NCI-H2029 (cell line): Measurements from ENCODE around the gene TTC14.

Source experiments
- DNase-seq: peaks from one replicate; lab custom pipeline; 2025; lab: John Stamatoyannopoulos, UW

TTC14 gene

DNA sequence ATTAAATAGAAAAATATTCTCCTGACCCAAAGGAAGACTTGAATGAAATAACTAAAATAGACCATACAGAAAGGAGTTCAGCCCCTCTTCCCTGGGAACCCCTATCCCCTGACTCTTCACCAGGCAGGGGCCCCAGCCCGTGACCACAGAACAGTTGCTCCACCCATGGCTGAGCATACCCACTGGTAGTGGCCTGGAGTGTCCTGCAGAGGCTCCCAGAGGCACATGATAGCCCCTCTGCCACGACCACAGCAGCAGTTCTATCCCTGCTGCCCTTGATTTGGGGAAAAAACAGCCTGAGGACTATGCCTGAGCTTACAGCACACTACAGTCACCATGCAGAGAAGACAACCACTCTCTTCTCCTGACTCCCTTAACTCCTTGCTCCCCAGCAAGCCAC is 31.8 kb downstream of the TTC14 start:
- DNase-seq = no peak

DNA sequence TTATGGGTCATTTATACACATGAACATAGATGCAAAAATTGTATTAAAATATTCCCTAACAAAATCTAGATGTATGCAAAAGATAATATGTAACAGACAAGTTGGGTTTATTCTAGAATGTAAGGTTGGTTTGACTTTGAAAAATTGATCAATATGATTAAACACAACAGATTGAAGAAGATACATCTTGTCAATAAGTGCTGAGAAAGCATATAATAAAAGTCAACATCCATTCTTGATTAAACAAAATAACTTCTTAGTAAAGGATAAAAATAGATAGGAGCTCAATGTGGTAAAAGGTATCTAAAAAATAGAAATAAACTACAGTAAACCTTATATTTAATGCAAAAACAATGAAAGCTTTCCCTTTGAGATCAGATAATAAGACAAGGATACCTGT is 39.0 kb downstream of the TTC14 start:
- no peak for DNase-seq

DNA sequence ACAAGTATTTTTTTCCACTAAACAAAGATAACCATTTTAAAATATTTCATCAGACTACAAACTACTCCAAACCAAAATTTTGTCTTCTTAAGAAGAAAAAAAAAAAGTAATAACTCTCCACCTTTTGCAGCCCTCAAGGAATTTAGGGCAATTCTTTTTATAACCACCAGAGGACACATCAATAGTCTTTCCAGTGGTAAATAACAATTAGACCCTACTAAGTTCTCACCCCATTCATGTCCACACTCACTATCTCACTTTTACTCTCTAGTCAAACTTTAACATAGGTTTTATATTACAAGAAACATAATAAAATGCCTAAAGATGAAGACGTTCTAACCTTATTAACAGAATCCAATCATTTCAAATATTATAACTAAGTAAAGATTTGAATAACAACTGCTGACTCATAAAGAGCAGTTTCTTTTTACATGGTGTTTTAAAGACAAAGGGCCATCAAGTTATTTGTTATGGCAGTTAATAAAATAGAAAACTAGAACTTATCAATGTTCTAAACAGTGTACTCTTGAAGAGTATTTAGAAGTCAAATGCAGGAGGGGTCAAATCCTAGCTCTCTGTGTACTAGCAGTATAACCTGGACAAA is 44.3 kb downstream of the TTC14 start:
- no peak for DNase-seq

DNA sequence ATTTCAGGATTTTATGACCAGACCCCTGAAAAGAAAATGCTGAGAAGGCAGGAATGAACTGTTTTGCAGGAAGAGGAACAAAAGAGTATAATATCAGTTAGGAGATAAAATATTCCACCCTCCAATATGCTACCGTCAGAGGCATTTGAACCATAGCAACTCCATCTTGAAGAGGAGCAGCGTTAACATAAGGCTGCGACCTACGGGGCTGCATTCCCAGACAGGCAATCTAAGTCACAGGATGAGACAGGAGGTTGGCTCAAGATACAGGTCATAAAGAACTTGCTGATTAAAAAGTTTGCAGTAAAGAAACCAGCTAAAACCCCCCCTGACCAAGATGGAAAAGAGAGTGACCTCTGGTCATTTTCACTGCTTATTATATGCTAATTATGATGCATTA is 54.4 kb downstream of the TTC14 start:
- DNase-seq = no peak

DNA sequence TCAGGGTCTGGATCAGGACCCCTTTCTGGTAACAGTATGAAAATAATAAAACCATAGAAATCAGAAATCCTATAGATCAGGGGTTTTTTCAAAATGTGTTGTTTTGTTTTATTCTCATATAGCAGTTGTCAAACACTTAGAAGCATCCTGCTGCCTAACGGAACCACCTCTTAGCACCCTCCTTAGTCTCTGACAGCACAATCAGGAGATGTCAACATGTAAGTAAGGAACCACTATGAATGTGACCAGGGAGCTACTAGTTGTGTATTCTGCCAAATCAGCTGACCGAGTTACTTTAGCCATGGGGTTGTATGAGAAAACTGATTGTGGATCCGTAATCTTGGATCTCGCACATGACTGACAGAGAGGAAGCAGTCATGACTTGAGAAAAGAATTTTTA is 55.1 kb downstream of the TTC14 start:
- DNase-seq = no peak
